Measurements from ENCODE around the gene KIF22.
A peak's percentile ranks its signal among the peaks of the same experiment; 100 is the strongest.

KIF22 gene

DNA sequence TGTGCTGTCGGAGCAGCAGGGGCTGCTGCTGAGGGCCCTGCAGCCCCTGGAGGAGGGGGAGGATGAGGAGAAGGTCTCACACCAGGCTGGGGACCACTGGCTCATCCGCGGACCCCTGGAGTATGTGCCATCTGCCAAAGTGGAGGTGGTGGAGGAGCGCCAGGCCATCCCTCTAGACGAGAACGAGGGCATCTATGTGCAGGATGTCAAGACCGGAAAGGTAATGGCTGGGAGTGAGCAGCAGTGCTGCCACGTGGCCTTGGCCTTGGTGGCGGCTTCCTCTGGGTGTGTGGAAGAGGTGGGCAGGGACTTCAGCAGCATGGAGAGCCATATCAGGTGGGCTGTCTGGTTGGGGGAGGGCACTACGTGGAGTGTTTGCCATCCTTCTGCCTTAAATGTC lies 49.7 kb downstream of the KIF22 start:
- DNase-seq (ENCODE audit: low spot score), result no peak

DNA sequence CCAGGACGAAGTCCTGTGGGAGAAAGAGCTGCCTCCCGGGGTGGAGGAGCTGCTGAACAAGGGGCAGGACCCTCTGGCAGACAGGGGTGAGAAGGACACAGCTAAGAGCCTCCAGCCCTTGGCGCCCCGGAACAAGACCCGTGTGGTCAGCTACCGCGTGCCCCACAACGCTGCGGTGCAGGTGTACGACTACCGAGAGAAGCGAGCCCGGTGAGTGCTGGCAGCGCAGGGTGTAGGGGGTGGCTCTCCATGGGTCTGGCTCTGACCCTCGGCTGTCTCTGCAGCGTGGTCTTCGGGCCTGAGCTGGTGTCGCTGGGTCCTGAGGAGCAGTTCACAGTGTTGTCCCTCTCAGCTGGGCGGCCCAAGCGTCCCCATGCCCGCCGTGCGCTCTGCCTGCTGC lies 51.1 kb downstream of the KIF22 start:
- no peak for DNase-seq (ENCODE audit: low spot score)

DNA sequence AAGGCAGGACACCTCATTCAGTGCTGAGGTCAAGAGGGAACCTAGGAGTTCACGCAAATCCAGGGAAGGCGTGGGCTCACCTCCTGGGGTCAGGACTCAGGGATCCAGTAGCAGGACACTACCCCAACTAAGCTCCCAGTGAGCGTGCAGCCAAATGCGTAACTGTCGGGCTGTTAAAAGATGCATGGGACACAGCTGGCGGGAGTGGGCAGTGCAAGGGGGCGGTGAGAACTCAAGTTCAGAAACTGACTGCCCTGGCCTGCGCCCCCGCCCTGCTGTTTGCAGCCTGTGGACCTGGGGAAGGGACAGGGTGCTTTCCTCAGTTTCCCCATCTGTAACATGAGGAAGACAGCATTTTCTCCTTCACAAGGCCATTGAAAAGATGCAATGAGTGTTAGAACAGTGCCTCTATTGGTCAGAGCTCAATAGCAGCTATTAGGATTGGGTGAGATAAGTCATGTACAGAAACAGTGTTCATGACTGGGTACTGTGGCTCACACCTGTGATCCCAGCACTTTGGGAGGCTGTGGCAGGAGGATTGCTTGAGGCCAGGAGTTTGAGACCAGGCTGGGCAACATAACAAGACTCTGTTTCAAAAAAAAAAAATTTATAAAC lies 52.3 kb downstream of the KIF22 start:
- no peak for DNase-seq (ENCODE audit: low spot score)

DNA sequence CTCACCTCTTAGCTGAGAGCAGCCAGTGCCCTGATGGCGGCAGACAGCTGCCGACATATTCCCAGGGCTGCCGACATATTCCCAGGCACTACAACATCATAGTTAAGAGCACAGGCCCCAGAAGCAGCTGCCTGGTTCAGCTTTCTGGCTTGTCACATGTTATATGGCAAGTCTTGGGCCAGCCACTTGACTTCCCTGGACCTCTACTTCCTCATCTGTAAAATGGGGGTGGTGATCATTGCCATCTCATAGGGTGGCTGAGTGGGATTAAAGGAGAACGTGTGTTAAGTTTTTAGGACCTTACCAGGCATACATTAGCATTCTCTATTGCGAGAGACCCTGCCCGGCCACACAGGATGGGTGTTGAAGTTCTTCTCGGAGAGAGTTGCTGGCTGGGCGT lies 53.4 kb downstream of the KIF22 start:
- no peak for DNase-seq (ENCODE audit: low spot score)

DNA sequence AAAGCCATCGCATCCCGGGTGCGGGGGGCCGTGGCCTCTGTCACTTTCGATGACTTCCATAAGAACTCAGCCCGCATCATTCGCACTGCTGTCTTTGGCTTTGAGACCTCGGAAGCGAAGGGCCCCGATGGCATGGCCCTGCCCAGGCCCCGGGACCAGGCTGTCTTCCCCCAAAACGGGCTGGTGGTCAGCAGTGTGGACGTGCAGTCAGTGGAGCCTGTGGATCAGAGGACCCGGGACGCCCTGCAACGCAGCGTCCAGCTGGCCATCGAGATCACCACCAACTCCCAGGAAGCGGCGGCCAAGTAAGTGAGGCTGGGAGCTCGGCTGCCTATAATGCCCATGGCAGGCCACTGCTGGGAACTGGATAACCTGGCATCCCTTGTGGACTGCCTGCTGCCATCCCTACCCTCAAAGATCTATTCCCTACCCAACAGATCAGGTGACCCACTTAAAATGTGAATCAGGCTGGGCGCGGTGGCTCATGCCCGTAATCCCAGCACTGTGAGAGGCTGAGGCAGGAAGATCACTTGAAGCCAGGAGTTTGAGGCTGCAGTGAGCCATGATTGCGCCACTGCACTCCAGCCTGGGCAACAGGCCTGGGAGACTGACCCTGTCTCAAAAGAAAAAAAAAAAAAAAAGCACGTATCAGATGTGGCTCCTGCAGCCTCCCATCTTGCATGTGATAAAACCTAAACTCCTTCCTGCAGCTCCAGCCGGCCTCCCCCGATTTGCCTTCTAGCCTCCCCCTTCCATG lies 54.2 kb downstream of the KIF22 start:
- DNase-seq (ENCODE audit: low spot score), result no peak

DNA sequence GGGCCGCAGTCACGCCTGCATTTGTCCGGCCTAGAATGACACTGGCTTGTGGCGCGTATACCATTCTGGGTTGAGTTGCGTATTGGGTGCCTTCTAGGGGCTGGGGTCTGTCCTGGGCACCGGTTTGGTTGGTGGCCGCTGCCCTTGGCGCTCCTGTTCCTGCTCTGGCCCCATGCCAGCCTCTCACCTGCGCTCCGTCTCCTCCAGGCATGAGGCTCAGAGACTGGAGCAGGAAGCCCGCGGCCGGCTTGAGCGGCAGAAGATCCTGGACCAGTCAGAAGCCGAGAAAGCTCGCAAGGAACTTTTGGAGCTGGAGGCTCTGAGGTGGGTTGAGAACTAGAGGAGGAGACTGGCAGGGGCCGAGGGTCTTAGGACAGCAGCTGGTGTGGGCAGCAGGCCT lies 55.1 kb downstream of the KIF22 start:
- no peak for DNase-seq (ENCODE audit: low spot score)

DNA sequence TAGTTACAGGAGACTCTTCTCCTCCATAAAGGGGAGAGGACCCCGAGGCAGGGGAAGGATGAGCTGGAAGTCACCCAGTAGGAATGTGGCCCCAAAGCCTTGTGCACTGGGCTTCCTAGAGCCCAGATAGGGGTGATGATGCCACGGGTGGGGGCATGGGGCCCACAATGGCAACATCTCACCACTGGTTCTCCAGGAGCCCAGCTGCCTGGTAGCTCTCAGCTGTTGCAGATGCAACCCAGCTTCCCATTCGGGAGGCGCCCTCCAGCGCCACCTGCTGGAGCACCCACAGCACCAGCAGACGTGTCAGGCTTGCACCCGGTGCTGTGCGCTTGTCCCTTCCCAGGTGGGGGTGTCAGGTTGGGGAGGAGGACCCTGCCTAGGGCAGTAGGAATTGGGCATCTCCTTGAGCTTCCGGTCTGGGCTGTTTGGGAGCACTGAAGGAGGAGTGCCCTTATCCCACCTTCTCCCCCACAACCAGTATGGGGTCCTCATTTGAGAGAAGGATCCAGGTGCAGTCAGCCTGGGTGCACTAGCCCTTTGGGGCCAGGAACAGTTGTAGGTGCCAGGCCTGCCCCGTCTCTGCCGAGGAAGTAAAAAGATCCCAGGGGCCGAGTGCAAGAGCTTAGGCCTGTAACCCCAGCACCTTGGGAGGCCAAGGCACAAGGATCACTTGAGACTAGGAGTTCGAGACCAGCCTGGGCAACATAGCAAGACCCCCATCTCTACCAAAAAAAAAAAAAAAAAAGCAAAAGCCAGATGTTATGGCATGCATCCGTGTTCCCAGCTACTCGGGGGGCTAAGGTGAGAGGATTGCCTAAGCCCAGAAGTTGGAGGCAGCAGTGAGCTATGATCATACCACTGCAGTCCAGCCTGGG lies 58.1 kb downstream of the KIF22 start:
- peak; percentile 67 for DNase-seq (ENCODE audit: low spot score)

DNA sequence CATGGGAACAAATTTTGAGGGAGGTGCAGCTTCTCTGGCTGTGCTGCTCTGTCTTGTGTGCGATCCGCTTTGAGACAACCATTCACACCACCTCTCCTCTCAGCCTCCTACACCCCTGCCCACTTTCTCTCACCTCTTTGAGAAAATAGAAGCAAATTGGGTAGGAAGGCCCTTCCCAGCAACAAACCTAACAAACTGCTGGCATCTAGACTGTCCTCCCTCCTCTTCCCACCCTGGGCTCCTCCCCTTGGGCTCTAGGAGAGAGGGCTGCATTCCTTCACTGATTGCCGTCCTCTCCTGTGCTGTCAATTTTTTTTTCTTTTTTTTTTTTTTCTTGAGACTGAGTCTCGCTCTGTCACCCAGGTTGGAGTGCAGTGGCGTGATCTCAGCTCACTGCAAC lies 59.0 kb downstream of the KIF22 start:
- DNase-seq (ENCODE audit: low spot score), result no peak

DNA sequence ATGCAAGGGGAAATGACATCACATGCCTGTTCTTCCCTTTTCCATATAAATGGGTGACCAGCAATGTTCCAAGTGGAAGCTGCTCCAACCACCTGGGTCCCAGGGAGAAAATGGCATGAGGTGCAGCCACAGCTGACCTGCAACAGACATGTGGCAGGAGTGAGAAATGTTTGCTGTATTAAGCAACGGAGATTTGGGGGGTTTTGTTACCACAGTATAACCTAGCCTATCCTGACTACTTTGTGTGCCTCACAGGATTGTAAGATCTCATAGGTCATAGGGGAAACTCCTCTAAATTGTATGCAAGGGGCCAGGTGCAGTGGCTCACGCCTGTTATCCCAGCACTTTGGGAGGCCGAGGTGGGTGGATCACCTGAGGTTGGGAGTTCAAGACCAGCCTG lies 60.4 kb downstream of the KIF22 start:
- no peak for DNase-seq (ENCODE audit: low spot score)

DNA sequence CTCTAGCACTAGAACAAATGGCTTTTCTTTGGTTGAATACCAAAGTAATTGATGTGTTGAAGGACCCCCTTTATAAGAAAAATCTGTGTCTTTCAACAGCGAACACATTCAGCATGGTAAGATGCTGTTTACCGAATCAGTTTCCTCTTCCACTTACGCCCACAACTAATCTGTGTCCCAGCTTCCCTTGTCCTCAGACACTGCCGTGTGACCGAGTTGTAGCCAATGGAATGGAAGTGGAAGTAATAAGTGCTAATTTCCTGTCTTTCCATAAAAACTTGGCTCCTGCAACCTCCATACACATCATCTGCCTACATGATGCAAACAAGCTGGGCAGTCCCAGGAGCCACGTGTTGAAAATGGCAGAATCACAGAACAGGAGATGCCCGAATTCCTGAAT lies 62.1 kb downstream of the KIF22 start:
- no peak for DNase-seq (ENCODE audit: low spot score)

DNA sequence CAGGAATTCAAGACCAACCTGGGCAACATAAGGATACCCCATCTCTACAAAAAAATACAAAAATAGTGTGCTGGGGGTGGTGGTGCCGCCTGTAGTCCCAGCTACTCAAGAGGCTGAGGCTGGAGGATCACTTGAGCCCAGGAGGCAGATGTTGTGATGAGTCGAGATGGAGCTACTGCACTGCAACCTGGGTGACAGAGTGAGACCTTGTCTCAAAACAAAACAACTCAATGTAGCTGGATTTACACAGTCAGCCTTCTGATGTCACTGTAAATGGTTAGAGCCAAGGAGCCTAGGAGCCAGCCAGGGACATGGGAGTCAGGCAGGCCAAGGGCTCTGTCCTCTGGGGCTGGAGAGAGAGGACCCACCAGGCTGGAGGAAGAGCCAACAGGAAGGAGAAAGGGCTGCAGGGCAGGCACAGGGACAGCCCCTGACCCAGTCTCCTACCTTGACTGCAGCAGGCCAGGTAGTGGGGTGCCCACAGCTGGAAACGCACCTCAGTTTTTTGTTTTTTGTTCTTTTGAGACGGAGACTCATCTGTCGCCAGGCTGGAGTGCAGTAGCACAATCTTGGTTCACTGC lies 64.1 kb downstream of the KIF22 start:
- no peak for DNase-seq (ENCODE audit: low spot score)

Small RNA genes lying within 50 kb of the gene (small RNA-seq; reads per million reads assigned to genes)
- gene AC009133.6 (0 reads per million in 2 experiments), gene AC120114.4 (0 reads per million in 2 experiments)
